ENCODE data around the gene ANKRD31. TPM values are rescaled to one million over a fixed set of nuclear protein-coding genes. Genes with fewer than 3 reads are reported as not detected.
"Not testable (repeated sequence)": the region's sequence is repeated elsewhere in the genome, so short reads cannot be mapped to it uniquely, and the experiment has no call there.

ANKRD31 gene
- total RNA-seq, 1 experiment from 2014 or later = 0.66 TPM

DNA sequence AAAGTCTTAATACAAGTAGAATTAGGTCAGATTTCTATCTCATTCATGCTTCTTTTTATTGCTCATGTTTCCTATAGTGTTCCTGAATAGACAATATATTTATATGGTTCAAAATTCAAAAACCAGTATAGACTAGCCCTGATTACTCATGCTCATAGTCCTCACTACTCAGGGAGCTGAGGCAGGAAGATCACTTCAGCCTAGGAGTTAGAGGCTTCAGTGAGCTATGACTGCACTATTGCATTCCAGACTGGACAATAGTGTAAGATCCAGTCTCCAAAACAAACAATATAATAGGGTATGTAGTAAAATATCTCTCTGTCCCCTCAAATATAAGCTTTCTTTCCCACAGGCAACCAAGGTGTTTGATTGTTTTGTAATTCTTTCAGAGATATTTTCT lies 2.4 kb downstream of the ANKRD31 start:
- BruUV-seq (replicated peaks) = no TSS peak
- CTCF ChIA-PET = no interaction called here
- H3K27ac Mint-ChIP-seq (ENCODE audit: unreplicated experiment) = no peak overlapping the region
- H3K36me3 Mint-ChIP-seq (ENCODE audit: insufficient read depth, unreplicated experiment) = no peaks in the 10 kb centered on the region
- intact Hi-C loops (cut with micrococcal nuclease; ENCODE audit: unreplicated experiment) = loop anchor here (10.0 kb wide), 1 partner anchor 179 kb away; the partner anchor contains the start of gene GCNT4
- H3K9me3 Mint-ChIP-seq (ENCODE audit: unreplicated experiment) = no peaks in the 10 kb centered on the region
- no peaks in the 10 kb centered on the region for H3K27me3 Mint-ChIP-seq (ENCODE audit: insufficient read depth, unreplicated experiment)
- no peak overlapping the region for H3K4me3 ChIP-seq (ENCODE audit: low read depth, low read length)
- no peak for DNase-seq
- no peak overlapping the region for H3K4me3 Mint-ChIP-seq (ENCODE audit: unreplicated experiment)
- TF ChIP-seq, protein P1, sequence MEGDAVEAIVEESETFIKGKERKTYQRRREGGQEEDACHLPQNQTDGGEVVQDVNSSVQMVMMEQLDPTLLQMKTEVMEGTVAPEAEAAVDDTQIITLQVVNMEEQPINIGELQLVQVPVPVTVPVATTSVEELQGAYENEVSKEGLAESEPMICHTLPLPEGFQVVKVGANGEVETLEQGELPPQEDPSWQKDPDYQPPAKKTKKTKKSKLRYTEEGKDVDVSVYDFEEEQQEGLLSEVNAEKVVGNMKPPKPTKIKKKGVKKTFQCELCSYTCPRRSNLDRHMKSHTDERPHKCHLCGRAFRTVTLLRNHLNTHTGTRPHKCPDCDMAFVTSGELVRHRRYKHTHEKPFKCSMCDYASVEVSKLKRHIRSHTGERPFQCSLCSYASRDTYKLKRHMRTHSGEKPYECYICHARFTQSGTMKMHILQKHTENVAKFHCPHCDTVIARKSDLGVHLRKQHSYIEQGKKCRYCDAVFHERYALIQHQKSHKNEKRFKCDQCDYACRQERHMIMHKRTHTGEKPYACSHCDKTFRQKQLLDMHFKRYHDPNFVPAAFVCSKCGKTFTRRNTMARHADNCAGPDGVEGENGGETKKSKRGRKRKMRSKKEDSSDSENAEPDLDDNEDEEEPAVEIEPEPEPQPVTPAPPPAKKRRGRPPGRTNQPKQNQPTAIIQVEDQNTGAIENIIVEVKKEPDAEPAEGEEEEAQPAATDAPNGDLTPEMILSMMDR (IDR thresholded peaks at IDR 0.05; ENCODE audit: insufficient read depth in 1 of 2, low read depth in 1 of 2, low read length in 1 of 2, severe bottlenecking in 1 of 2, unreplicated experiment in 1 of 2) = no peak
- no peaks in the 10 kb centered on the region for H3K9me3 ChIP-seq
- H3K27me3 ChIP-seq (replicated peaks; ENCODE audit: control insufficient read depth, insufficient read depth, low read length) = no peaks in the 10 kb centered on the region
- POLR2A ChIA-PET = no interaction called here
- peaks cover 2% of the 10 kb centered on the region for H3K4me1 Mint-ChIP-seq (ENCODE audit: low read depth, unreplicated experiment)
- H3K36me3 ChIP-seq (ENCODE audit: control insufficient read depth, insufficient read depth, low read length) = no peaks in the 10 kb centered on the region
- H3K4me1 ChIP-seq = peaks cover 9% of the 10 kb centered on the region

DNA sequence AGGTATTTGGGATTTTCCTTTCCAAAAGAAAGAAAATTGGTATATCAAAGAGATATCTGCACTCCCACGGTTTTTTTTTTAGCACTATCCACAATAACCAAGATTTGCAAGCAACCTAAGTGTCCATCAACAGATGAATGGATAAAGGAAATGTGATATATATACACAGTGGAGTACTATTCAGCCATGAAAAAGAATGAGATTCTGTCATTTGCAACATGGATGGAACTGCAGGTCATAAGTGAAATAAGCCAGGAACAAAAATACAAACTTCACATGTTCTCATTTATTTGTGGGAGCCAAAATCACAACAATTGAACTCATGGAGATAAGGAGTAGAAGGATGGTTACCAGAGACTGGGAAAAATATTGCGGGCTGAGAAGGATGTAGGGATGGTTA lies 9.8 kb downstream of the ANKRD31 start:
- Mint-ChIP-seq H3K4me1 (ENCODE audit: low read depth, unreplicated experiment) (no peaks in the 10 kb centered on the region), H3K27ac (ENCODE audit: unreplicated experiment) (no peak overlapping the region), H3K36me3 (ENCODE audit: insufficient read depth, unreplicated experiment) (no peaks in the 10 kb centered on the region), H3K27me3 (ENCODE audit: insufficient read depth, unreplicated experiment) (no peaks in the 10 kb centered on the region), H3K9me3 (ENCODE audit: unreplicated experiment) (no peaks in the 10 kb centered on the region), H3K4me3 (ENCODE audit: unreplicated experiment) (no peak overlapping the region)
- TF ChIP-seq, protein P1 (IDR thresholded peaks at IDR 0.05; ENCODE audit: insufficient read depth in 1 of 2, low read depth in 1 of 2, low read length in 1 of 2, severe bottlenecking in 1 of 2, unreplicated experiment in 1 of 2) = no peak
- no TSS peak for BruUV-seq (replicated peaks)
- H3K27me3 ChIP-seq (replicated peaks; ENCODE audit: control insufficient read depth, insufficient read depth, low read length) = no peaks in the 10 kb centered on the region
- H3K4me1 ChIP-seq = no peaks in the 10 kb centered on the region
- intact Hi-C loops (cut with micrococcal nuclease; ENCODE audit: unreplicated experiment) = no loop called here
- H3K4me3 ChIP-seq (ENCODE audit: low read depth, low read length) = no peak overlapping the region
- no peaks in the 10 kb centered on the region for H3K9me3 ChIP-seq
- ChIA-PET POLR2A (no interaction called here), CTCF (no interaction called here)
- DNase-seq = no peak
- no peaks in the 10 kb centered on the region for H3K36me3 ChIP-seq (ENCODE audit: control insufficient read depth, insufficient read depth, low read length)

DNA sequence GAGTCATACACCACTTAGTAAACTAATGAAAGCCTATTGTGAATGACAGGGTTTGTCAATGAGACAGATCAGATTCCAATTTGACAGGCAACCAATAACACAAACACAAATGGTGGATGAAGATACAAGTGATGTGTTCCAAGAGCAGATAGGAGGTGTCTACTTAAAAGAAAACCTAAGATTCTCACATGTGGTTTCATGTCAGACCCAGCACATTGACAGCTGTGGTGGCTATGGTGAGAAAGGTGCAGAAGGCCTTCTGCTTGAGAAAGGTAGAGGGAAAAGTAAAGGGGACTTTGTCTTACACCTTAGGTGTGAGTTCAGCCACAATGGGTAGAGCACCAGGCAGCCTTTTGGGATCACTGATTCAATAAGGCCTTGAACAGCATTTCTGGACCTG lies 11.2 kb downstream of the ANKRD31 start:
- H3K36me3 ChIP-seq (ENCODE audit: control insufficient read depth, insufficient read depth, low read length) = no peaks in the 10 kb centered on the region
- ChIA-PET POLR2A (no interaction called here), CTCF (no interaction called here)
- H3K4me1 ChIP-seq = no peaks in the 10 kb centered on the region
- no peaks in the 10 kb centered on the region for H3K9me3 Mint-ChIP-seq (ENCODE audit: unreplicated experiment)
- intact Hi-C loops (cut with micrococcal nuclease; ENCODE audit: unreplicated experiment) = no loop called here
- DNase-seq = no peak
- H3K27ac Mint-ChIP-seq (ENCODE audit: unreplicated experiment) = no peak overlapping the region
- no peak overlapping the region for H3K4me3 Mint-ChIP-seq (ENCODE audit: unreplicated experiment)
- no peaks in the 10 kb centered on the region for H3K27me3 Mint-ChIP-seq (ENCODE audit: insufficient read depth, unreplicated experiment)
- 0 out of 2 replicates have a peak, but pooled peaks cover 4% of the 10 kb centered on the region for H3K9me3 ChIP-seq
- H3K27me3 ChIP-seq (replicated peaks; ENCODE audit: control insufficient read depth, insufficient read depth, low read length) = no peaks in the 10 kb centered on the region
- no peaks in the 10 kb centered on the region for H3K36me3 Mint-ChIP-seq (ENCODE audit: insufficient read depth, unreplicated experiment)
- no peaks in the 10 kb centered on the region for H3K4me1 Mint-ChIP-seq (ENCODE audit: low read depth, unreplicated experiment)
- no peak overlapping the region for H3K4me3 ChIP-seq (ENCODE audit: low read depth, low read length)
- TF ChIP-seq, protein P1 (IDR thresholded peaks at IDR 0.05; ENCODE audit: insufficient read depth in 1 of 2, low read depth in 1 of 2, low read length in 1 of 2, severe bottlenecking in 1 of 2, unreplicated experiment in 1 of 2) = no peak
- BruUV-seq (replicated peaks) = no TSS peak

DNA sequence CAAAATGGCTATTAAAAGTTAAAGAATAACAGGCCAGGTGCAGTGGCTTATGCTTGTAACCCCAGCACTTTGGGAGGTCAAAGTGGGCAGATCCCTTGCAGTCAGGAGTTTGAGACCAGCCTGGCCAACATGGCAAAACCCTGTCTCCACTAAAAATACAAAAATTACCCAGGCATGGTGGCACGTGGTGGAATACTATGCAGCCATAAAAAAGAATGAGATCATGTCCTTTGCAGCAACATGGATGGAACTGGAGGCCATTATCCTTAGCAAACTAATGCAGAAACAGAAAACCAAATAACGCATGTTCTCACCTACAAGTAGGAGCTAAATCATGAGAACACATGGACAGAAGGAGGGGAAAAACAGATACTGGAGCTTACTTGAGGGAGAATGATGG lies 15.9 kb downstream of the ANKRD31 start:
- DNase-seq; H3K27me3 Mint-ChIP-seq (ENCODE audit: insufficient read depth, unreplicated experiment); intact Hi-C loops (cut with micrococcal nuclease; ENCODE audit: unreplicated experiment); H3K27ac Mint-ChIP-seq (ENCODE audit: unreplicated experiment); BruUV-seq (replicated peaks); H3K27me3 ChIP-seq (replicated peaks; ENCODE audit: control insufficient read depth, insufficient read depth, low read length); H3K36me3 ChIP-seq (ENCODE audit: control insufficient read depth, insufficient read depth, low read length); POLR2A ChIA-PET; H3K4me3 ChIP-seq (ENCODE audit: low read depth, low read length); H3K4me3 Mint-ChIP-seq (ENCODE audit: unreplicated experiment); H3K4me1 ChIP-seq; CTCF ChIA-PET; H3K9me3 ChIP-seq; H3K36me3 Mint-ChIP-seq (ENCODE audit: insufficient read depth, unreplicated experiment); H3K4me1 Mint-ChIP-seq (ENCODE audit: low read depth, unreplicated experiment): not testable (repeated sequence)
- peaks cover 14% of the 10 kb centered on the region for H3K9me3 Mint-ChIP-seq (ENCODE audit: unreplicated experiment)

All from Caco-2 (cell line).